Spleen (tissue), 11 donors: ENCODE data around the gene PAPLN. TPM values are rescaled to one million over a fixed set of nuclear protein-coding genes. Genes with fewer than 3 reads are reported as not detected.

Experiments
- DNase-seq: peaks from one replicate; pipeline ENCODE4 v3.0.0-alpha.2; 2020
- H3K27ac ChIP-seq, 8 donors: fragments of 200-600 bp; sonication (generic) in 7 of 8; 1 replicate in 4 of 8; 2 replicates in 4 of 8; pipeline versions ENCODE4 v1.5.0 to v1.8.0; 2016 to 2021; ENCODE audit warnings: inconsistent platforms in 4 of 8, mild to moderate bottlenecking in 4 of 8, moderate library complexity in 1 of 8
- H3K27me3 ChIP-seq, 7 donors: fragments of 200-600 bp; sonication (generic) in 6 of 7; replicated peaks in 1 of 7; 1 replicate in 4 of 7; 2 replicates in 3 of 7; pipeline versions ENCODE4 v1.5.0 to v1.8.0; 2016 to 2021; ENCODE audit warnings: inconsistent platforms in 3 of 7, mild to moderate bottlenecking in 1 of 7
- H3K36me3 ChIP-seq, 6 donors: fragments of 200-600 bp; sonication (generic) in 5 of 6; 1 replicate in 4 of 6; 2 replicates in 2 of 6; pipeline versions ENCODE4 v1.5.0 to v1.8.0; 2016 to 2021; ENCODE audit warnings: inconsistent platforms in 2 of 6
- H3K4me1 ChIP-seq, 6 donors: fragments of 200-600 bp; sonication (generic) in 5 of 6; 1 replicate in 3 of 6; 2 replicates in 3 of 6; pipeline versions ENCODE4 v1.5.0 to v1.8.0; 2016 to 2021; ENCODE audit warnings: inconsistent platforms in 3 of 6
- H3K4me3 ChIP-seq, 8 donors: fragments of 200-600 bp; sonication (generic) in 7 of 8; 1 replicate in 4 of 8; 2 replicates in 4 of 8; pipeline versions ENCODE4 v1.5.0 to v1.8.0; 2016 to 2021; ENCODE audit warnings: inconsistent platforms in 4 of 8, mild to moderate bottlenecking in 4 of 8, moderate library complexity in 2 of 8
- H3K9me3 ChIP-seq, 8 donors: fragments of 200-600 bp; sonication (generic) in 7 of 8; 1 replicate in 4 of 8; 2 replicates in 4 of 8; pipeline versions ENCODE4 v1.5.0 to v1.8.0; 2016 to 2021; ENCODE audit warnings: inconsistent platforms in 4 of 8
- CTCF ChIP-seq, 11 experiments: fragments of 200-600 bp in 7 of 11; fragments of 450-650 bp in 4 of 11; sonication (generic) in 4 of 11; IDR thresholded peaks in 8 of 11; conservative IDR thresholded peaks in 3 of 11; 1 replicate in 7 of 11; 2 replicates in 4 of 11; pipeline versions ENCODE4 v1.4.0 to v1.8.0; 2016 to 2021; ENCODE audit warnings: antibody characterized with exemption in 11 of 11, inconsistent platforms in 4 of 11, mild to moderate bottlenecking in 1 of 11
- POLR2A ChIP-seq, 3 donors: fragments of 450-650 bp; IDR thresholded peaks; one replicate each; pipeline ENCODE4 v1.5.1; 2017; ENCODE audit warnings: antibody characterized with exemption in 3 of 3, mild to moderate bottlenecking in 1 of 3
- POLR2AphosphoS5 ChIP-seq, 3 donors: sonication (generic); formaldehyde crosslinking; IDR thresholded peaks; one replicate each; pipeline ENCODE4 v1.5.1; 2017; ENCODE audit warnings: antibody characterized with exemption in 3 of 3
- WGBS, 5 donors: extraction: QIAGEN DNeasy Blood & Tissue Kit in 3 of 5; methylation state at CpG; one replicate each; pipeline versions ENCODE4 v1.1.5 to v1.1.7; 2013 to 2018; 5-methylcytosine and 5-hydroxymethylcytosine counted together
- intact Hi-C: fragments of 100-400 bp; cut with DNase I; formaldehyde crosslinking; loops from one replicate; pipeline ENCODE4 v1.15.0; 2023; ENCODE audit warnings: low total_unique reads
- polyA plus RNA-seq, 3 donors: library from polyadenylated mRNA; stranded (reverse); fragments of 200-250 nt; gene quantifications; one replicate each; pipeline ENCODE4 v1.2.1, GENCODE V29; 2013
- total RNA-seq, 7 donors: library from RNA; depleted of rRNA in 3 of 7; stranded (reverse); fragments of >200 nt in 3 of 7; fragmentation: NEBNext Ultra II Directional in 4 of 7; extraction: Animal tissue kit (Norgen Biotek cat#: 25700) in 4 of 7; gene quantifications; one replicate each; pipeline versions ENCODE4 v1.1.0 to v1.2.1, GENCODE V29; 2016 to 2021
- donor health status: healthy with polysubstance abuse.
- donor health status: DM: no; HTN: no; CAD: no; lungs with moderate emphysema.
- donor health status: DM: no; HTN: no; CAD: no.
- donor health status: Bipolar disorder and iron deficiency.
- donor health status: healthy.
- donor health status: DM: no; HTN: no; CAD: no.
- donor health status: DM: yes; HTN: yes; CAD: no.

Gene PAPLN
- total and polyA plus RNA-seq, 10 donors, result 20.3 to 57.2 (median 42.0) TPM

GRCh38 chr14:73230051-73230450 lies 7.3 kb upstream of the PAPLN start:
- no peak for DNase-seq
- H3K36me3 ChIP-seq, result peaks cover 0 to 44% (median 13%) of the 10 kb centered on the region in 6 donors
- peaks cover 4 to 52% (median 19%) of the 10 kb centered on the region in 6 donors for H3K4me1 ChIP-seq
- 93 to 94% (median 93%) methylated on average over 6 of the region's 6 CpGs for WGBS, 5 donors
- H3K4me3 ChIP-seq, result no peak overlapping the region
- intact Hi-C loops, result no loop called here
- no peak overlapping the region for H3K27ac ChIP-seq
- H3K27me3 ChIP-seq, result peaks cover 0 to 22% (median 0%) of the 10 kb centered on the region in 7 donors
- no peak for TF ChIP-seq POLR2A (IDR thresholded peaks at IDR 0.05)
- TF ChIP-seq POLR2AphosphoS5 (IDR thresholded peaks at IDR 0.05), result peak in 1 of 3 donors; percentile 32
- H3K9me3 ChIP-seq, result no peaks in the 10 kb centered on the region

GRCh38 chr14:73231981-73232851 lies 5.1 kb upstream of the PAPLN start:
- intact Hi-C loops, result no loop called here
- Histone ChIP-seq H3K9me3 (no peaks in the 10 kb centered on the region), H3K4me3 (no peak overlapping the region), H3K4me1 (peaks cover 6 to 72% (median 30%) of the 10 kb centered on the region in 6 donors), H3K27me3 (peaks cover 0 to 44% (median 8%) of the 10 kb centered on the region in 7 donors), H3K27ac (peak overlapping the region in 7 of 8 donors; percentile 2 to 69 (median 58)), H3K36me3 (peaks cover 0 to 23% (median 5%) of the 10 kb centered on the region in 6 donors)
- WGBS, 5 donors, result 44 to 55% (median 51%) methylated on average over 15 to 19 of the region's 19 CpGs
- DNase-seq, result no peak
- no peak for TF ChIP-seq POLR2A (IDR thresholded peaks at IDR 0.05)
- TF ChIP-seq POLR2AphosphoS5 (IDR thresholded peaks at IDR 0.05), result peak; percentile 48 to 60 (median 50)
- TF ChIP-seq CTCF (IDR thresholded peaks at IDR 0.05 in 8 of 11, conservative IDR thresholded peaks at IDR 0.05 in 3 of 11), result peak in 7 of 11 experiments; percentile 13 to 44 (median 24)

GRCh38 chr14:73232984-73233383 lies 4.3 kb upstream of the PAPLN start:
- Histone ChIP-seq H3K4me3 (no peak overlapping the region), H3K4me1 (peaks cover 11 to 78% (median 36%) of the 10 kb centered on the region in 6 donors), H3K27me3 (peaks cover 0 to 52% (median 16%) of the 10 kb centered on the region in 7 donors), H3K9me3 (no peaks in the 10 kb centered on the region), H3K36me3 (peaks cover 0 to 15% (median 5%) of the 10 kb centered on the region in 6 donors), H3K27ac (peak overlapping the region in 1 of 8 donors; percentile 64)
- TF ChIP-seq POLR2A (IDR thresholded peaks at IDR 0.05) (no peak), POLR2AphosphoS5 (IDR thresholded peaks at IDR 0.05) (no peak), CTCF (IDR thresholded peaks at IDR 0.05 in 8 of 11, conservative IDR thresholded peaks at IDR 0.05 in 3 of 11) (no peak)
- intact Hi-C loops, result no loop called here
- DNase-seq, result no peak
- 76 to 88% (median 81%) methylated on average over 8 of the region's 8 CpGs for WGBS, 5 donors

- Histone ChIP-seq H3K27me3 (peaks cover 0 to 57% (median 22%) of the 10 kb centered on the region in 7 donors), H3K9me3 (no peaks in the 10 kb centered on the region), H3K27ac (no peak overlapping the region), H3K36me3 (peaks cover 0 to 9% (median 3%) of the 10 kb centered on the region in 6 donors), H3K4me3 (no peak overlapping the region), H3K4me1 (peaks cover 15 to 79% (median 39%) of the 10 kb centered on the region in 6 donors)
- DNase-seq, result no peak
- 83 to 94% (median 92%) methylated on average over 10 of the region's 10 CpGs for WGBS, 5 donors
- no peak for TF ChIP-seq POLR2AphosphoS5 (IDR thresholded peaks at IDR 0.05)
- no peak for TF ChIP-seq CTCF (IDR thresholded peaks at IDR 0.05 in 8 of 11, conservative IDR thresholded peaks at IDR 0.05 in 3 of 11)
- TF ChIP-seq POLR2A (IDR thresholded peaks at IDR 0.05), result no peak
- intact Hi-C loops, result no loop called here
These were observed 3.7 kb upstream of the PAPLN start for GRCh38 chr14:73233564-73233963.
